Measurements from ENCODE around the gene WWC2. TPM values are rescaled to one million over a fixed set of nuclear protein-coding genes. Genes with fewer than 3 reads are reported as not detected.

Gene WWC2
- total RNA-seq, 2 experiments from 2014 or later: 4.4 to 4.6 TPM

DNA sequence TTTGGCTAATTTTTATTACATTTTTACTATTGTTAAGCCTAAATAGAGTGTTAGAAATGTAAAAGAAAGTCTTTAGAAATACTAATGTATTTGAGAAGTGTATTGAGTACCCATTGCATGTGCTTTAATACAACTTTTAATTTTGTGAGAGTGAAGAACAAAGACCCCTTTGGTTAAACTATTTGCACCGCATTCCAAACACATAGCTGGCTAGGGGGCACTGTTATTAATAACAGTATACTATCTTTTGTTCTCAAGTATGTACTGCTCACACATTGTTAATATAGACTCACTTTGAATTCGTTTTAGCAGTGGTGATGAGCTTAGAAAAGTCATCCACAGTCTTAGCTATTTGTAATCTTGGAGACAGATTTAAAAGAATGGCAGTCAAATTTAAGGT is 114.9 kb downstream of the WWC2 start:
- H3K36me3 Mint-ChIP-seq: no peaks in the 10 kb centered on the region
- H3K9me3 Mint-ChIP-seq: no peaks in the 10 kb centered on the region
- H3K27ac Mint-ChIP-seq: no peak overlapping the region
- H3K27me3 Mint-ChIP-seq: peaks cover 3% of the 10 kb centered on the region
- no peak overlapping the region for H3K4me3 Mint-ChIP-seq
- no peak for DNase-seq
- no peaks in the 10 kb centered on the region for H3K4me1 Mint-ChIP-seq

DNA sequence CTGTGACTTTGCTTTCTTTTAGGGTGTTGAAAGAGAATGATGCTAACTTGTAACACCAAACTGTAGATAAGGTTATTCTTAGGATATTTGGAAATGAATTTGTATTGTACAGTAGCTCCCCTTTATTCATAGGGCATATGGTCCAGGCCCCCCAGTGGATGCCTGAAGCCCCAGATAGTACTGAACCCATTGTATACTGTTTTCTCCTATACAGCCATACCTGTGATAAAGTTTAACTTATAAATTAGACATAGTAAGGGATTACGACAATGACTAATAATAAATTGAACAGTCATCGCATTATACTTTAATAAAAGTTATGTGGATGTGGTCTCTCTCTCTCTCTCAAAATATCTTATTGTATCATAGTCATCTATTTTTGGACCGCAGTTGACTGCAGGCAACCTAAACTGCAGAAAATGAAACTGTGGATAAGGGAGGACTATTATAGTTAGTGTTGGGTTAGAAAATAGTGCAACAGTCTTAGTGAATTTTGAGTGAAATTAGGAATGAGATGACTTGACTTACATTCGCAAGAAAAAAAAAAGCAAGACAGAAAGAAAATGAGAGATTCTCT is 115.9 kb downstream of the WWC2 start:
- DNase-seq: no peak
- Mint-ChIP-seq H3K27ac (no peak overlapping the region), H3K4me3 (no peak overlapping the region), H3K27me3 (peaks cover 3% of the 10 kb centered on the region), H3K4me1 (no peaks in the 10 kb centered on the region), H3K9me3 (no peaks in the 10 kb centered on the region), H3K36me3 (no peaks in the 10 kb centered on the region)

DNA sequence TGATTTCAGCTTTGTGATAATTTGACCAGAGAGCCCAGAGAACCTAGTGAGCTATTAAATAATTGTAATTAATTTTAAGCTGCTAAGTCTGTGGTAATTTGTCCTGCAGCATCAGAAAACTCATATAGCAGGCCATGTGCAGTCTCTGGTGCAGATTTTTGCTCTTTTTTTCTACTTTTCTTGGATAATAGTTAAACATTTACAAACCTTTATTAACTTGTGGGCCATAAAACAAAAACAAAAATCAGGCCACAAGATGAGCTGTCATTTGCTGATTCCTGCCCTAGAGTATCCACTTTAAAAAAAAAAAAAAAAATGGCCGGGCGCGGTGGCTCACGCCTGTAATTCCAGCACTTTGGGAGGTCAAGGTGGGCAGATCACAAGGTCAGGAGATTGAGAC is 121.2 kb downstream of the WWC2 start:
- H3K27ac Mint-ChIP-seq: no peak overlapping the region
- H3K9me3 Mint-ChIP-seq: no peaks in the 10 kb centered on the region
- no peak for DNase-seq
- H3K4me1 Mint-ChIP-seq: no peaks in the 10 kb centered on the region
- no peaks in the 10 kb centered on the region for H3K36me3 Mint-ChIP-seq
- H3K4me3 Mint-ChIP-seq: no peak overlapping the region
- peaks cover 1% of the 10 kb centered on the region for H3K27me3 Mint-ChIP-seq

DNA sequence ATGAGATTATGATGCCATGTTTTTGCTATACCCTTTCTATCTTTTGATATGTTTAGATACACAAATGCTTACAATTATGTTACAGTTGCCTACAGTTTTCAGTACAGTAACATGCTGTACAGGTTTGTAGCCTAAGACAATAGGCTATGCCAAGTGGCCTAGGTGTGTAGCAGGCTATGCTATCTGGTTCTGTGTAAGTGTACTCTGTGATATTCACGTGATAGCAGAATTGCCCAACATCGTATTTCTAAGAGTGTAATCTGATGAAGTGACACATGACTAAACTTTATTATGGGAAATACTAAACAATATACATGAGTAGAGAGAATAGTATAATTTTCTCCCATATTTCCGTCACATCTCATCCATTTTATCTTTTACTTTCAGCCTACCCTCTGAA is 124.0 kb downstream of the WWC2 start:
- Mint-ChIP-seq H3K27me3 (no peaks in the 10 kb centered on the region), H3K27ac (no peak overlapping the region), H3K4me1 (no peaks in the 10 kb centered on the region), H3K4me3 (no peak overlapping the region), H3K9me3 (no peaks in the 10 kb centered on the region), H3K36me3 (no peaks in the 10 kb centered on the region)
- no peak for DNase-seq

DNA sequence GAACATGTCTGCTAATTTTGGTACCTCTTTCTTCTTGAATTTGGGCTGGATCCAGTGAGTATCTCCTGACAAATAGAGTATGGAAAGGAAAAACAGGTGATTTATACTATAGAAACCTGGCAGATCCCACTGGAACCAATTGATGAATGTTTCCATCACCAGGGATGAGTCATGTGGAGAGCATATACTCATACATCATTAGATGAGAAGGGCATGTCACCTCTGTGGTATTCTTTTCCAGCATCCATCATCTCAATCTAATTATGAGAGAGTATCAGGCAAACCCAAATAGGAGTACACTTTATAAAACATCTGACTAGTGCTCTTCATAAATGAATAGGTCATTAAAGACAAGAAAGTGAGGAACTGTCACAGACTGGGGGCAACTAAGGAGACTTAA is 130.3 kb downstream of the WWC2 start:
- Mint-ChIP-seq H3K4me3 (no peak overlapping the region), H3K27ac (no peak overlapping the region), H3K27me3 (no peaks in the 10 kb centered on the region), H3K36me3 (peaks cover 2% of the 10 kb centered on the region), H3K4me1 (no peaks in the 10 kb centered on the region), H3K9me3 (no peaks in the 10 kb centered on the region)
- DNase-seq: no peak

DNA sequence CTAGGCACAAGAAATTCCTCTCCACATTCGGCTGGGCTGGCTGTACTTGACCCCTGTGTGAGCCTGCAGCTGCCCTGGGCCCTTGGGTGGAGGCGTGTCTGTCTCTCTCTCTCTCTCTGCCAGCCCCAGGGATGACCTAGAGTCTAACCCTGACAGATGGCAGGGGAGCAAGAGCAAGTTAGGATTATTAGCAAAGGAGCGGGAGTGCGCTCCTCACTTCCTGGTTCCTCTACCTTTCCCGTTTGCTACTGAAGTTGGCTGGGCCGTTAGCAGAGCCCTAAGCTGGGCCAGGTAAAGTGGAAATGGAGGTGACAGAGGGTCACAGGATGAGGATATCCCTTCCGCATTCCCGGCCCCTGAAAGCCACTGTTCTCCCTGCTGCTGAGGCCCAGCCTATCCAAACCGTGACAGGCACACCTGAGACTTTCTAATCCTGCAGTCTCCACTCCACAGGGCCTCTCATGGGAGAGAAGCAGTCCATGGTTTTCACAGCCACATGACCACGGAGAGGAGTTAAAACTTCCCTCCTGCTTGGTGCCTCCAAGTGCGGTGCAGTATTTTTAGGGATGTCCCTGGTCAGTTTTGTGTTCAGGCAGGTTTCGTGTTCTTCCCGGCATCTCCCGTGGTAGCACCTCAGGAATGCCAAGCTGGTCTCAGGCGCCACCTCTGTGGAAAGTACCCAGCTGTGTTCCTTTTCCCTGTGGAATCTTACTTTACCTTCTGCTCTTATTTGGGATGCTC is 141.7 kb downstream of the WWC2 start:
- no peak overlapping the region for H3K4me3 Mint-ChIP-seq

DNA sequence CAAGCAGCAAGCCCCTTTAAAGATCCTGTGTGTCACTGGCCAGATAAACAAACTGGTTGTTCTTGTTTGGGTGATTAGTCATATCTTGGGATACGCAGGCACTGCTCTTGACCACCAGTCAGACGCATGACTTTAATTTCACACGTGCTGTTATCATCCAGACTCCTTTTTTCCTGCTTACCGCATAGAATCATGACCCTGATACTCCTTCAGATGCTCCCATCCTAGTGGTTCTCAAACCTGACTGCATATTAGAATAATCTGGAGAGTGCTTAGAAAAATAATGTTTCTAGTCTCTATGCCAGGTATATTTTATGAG is 142.2 kb downstream of the WWC2 start:
- DNase-seq: no peak
- Mint-ChIP-seq H3K27ac (no peak overlapping the region), H3K36me3 (no peaks in the 10 kb centered on the region), H3K27me3 (no peaks in the 10 kb centered on the region), H3K4me1 (no peaks in the 10 kb centered on the region), H3K9me3 (no peaks in the 10 kb centered on the region), H3K4me3 (no peak overlapping the region)

More for the DNA sequence above, 141.7 kb downstream of the WWC2 start:
- no peaks in the 10 kb centered on the region for H3K9me3 Mint-ChIP-seq
- H3K27ac Mint-ChIP-seq: no peak overlapping the region
- H3K36me3 Mint-ChIP-seq: no peaks in the 10 kb centered on the region
- no peaks in the 10 kb centered on the region for H3K27me3 Mint-ChIP-seq
- H3K4me1 Mint-ChIP-seq: no peaks in the 10 kb centered on the region
- no peak for DNase-seq

DNA sequence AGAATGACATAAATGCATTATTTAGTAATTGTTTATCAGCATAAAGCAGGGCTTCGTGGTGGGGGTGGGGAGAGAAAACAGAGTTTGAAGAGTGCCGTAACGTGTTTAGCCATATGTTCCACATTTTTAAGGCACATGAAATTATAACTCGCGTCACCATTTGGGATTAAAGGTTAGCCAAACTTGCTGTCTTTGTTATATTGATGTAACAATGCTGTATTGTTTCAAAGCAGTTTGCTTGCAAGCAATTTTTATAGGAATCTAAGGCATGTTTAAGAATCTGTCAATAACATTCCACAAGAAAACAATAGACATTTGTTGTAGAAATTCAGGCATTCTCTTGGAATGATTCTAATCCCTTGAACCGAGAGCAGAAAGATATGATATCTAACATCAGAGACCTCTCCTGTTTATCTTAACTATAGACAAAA is 142.7 kb downstream of the WWC2 start:
- DNase-seq: no peak
- H3K4me3 Mint-ChIP-seq: no peak overlapping the region
- H3K27ac Mint-ChIP-seq: no peak overlapping the region
- no peaks in the 10 kb centered on the region for H3K4me1 Mint-ChIP-seq
- no peaks in the 10 kb centered on the region for H3K36me3 Mint-ChIP-seq
- no peaks in the 10 kb centered on the region for H3K9me3 Mint-ChIP-seq
- no peaks in the 10 kb centered on the region for H3K27me3 Mint-ChIP-seq

DNA sequence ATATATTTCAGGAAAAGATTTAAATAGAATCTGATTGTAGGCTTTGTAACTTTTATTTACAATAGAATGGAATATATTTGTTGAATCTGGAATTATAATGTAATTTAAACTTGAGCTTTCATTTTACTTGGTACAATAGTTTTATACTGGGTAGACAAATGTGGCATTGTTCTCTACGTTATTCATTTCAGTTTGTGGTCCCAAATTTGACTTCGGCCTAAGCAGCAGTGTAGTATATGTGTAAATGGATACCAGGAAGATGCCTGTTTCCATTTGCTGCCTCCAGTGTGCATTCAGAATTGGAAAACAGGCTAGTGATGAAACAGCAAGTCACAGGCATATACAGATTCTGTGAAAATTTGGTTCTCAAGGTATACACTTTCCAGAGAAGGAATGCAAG is 143.2 kb downstream of the WWC2 start:
- no peaks in the 10 kb centered on the region for H3K27me3 Mint-ChIP-seq
- H3K4me3 Mint-ChIP-seq: no peak overlapping the region
- H3K36me3 Mint-ChIP-seq: no peaks in the 10 kb centered on the region
- no peak overlapping the region for H3K27ac Mint-ChIP-seq
- no peaks in the 10 kb centered on the region for H3K9me3 Mint-ChIP-seq
- no peak for DNase-seq
- H3K4me1 Mint-ChIP-seq: no peaks in the 10 kb centered on the region

DNA sequence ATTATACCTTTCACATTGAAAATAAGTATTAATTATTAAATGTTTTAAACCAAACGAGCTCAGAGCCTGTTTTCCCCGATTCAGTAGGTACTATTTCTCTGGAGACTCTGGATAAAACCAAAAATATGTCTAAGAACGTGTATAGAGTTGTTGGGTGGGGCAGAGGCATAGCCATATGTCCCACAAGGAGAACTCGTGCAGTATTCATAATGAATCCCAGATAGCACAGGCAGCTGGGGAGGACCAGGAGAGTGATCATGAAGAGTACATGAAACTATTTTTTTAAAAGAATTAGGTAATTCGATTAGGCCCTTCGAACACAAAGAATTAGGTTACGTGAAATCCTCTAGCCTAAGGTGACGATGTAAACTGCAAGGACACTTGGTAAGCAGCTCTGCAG is 145.0 kb downstream of the WWC2 start:
- Mint-ChIP-seq H3K36me3 (no peaks in the 10 kb centered on the region), H3K27me3 (no peaks in the 10 kb centered on the region), H3K4me1 (no peaks in the 10 kb centered on the region), H3K27ac (no peak overlapping the region), H3K9me3 (no peaks in the 10 kb centered on the region), H3K4me3 (no peak overlapping the region)
- no peak for DNase-seq

DNA sequence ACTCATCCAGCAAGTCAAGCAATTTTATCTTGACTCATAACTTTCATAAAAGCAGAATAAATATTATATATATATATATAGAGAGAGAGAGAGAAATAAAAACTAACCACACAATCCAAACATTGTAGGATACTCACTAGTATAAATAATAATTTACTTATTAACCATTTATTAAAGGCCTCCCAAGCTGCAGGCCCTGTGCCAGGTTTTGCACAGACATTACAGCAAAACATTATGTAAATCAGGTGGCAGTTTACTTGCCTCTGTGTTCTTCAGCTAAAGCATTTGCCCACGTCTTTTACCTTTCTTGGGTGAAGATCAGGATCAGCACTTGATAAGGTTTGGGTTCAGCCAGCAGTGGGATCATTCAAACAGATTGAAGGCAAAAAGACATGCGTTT is 145.4 kb downstream of the WWC2 start:
- no peaks in the 10 kb centered on the region for H3K36me3 Mint-ChIP-seq
- H3K27me3 Mint-ChIP-seq: no peaks in the 10 kb centered on the region
- H3K4me3 Mint-ChIP-seq: no peak overlapping the region
- H3K4me1 Mint-ChIP-seq: no peaks in the 10 kb centered on the region
- H3K27ac Mint-ChIP-seq: no peak overlapping the region
- H3K9me3 Mint-ChIP-seq: no peaks in the 10 kb centered on the region
- DNase-seq: no peak

DNA sequence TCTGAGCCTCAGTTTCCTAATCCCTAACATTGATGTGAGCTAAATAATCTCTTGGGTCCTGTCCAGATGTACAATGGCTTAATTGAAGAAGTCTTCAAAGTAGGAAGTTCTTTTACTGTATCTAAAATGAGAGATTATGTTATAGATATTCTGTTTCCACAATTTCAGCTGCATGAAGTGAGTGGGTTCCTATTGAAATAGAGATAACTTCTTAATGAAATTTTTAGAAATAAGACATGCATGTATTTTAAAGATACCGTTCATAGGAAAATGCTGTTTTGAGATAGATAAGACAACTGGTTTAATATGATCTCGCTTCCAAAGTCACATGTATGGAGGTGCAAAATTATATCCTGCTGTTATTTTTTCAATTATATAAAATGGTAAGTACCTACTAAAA is 149.1 kb downstream of the WWC2 start:
- no peaks in the 10 kb centered on the region for H3K36me3 Mint-ChIP-seq
- no peak for DNase-seq
- H3K4me1 Mint-ChIP-seq: no peaks in the 10 kb centered on the region
- H3K27ac Mint-ChIP-seq: no peak overlapping the region
- no peaks in the 10 kb centered on the region for H3K27me3 Mint-ChIP-seq
- H3K4me3 Mint-ChIP-seq: no peak overlapping the region
- H3K9me3 Mint-ChIP-seq: no peaks in the 10 kb centered on the region

DNA sequence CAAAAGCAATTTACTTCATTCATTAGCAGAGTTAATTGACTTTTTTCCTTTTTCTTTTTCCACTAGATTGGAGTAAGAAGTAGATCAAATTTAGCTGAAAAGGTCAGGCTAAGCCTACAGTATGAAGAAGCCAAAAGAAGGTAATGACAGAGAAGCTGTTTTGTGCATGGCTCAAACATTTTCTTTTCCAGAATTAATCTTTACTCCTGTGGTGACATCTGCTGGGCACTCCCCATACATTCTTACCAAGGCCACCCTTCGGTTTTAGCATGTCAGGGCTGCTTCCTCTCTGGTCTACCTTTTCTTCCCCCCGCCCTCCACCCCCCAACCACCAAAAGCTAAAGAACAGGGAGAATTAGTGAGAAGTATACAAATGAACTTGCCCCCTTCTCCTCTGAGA is 150.8 kb downstream of the WWC2 start:
- no peak overlapping the region for H3K27ac Mint-ChIP-seq
- H3K4me1 Mint-ChIP-seq: no peaks in the 10 kb centered on the region
- H3K9me3 Mint-ChIP-seq: no peaks in the 10 kb centered on the region
- DNase-seq: peak; percentile 6
- H3K36me3 Mint-ChIP-seq: no peaks in the 10 kb centered on the region
- H3K4me3 Mint-ChIP-seq: no peak overlapping the region
- H3K27me3 Mint-ChIP-seq: no peaks in the 10 kb centered on the region

DNA sequence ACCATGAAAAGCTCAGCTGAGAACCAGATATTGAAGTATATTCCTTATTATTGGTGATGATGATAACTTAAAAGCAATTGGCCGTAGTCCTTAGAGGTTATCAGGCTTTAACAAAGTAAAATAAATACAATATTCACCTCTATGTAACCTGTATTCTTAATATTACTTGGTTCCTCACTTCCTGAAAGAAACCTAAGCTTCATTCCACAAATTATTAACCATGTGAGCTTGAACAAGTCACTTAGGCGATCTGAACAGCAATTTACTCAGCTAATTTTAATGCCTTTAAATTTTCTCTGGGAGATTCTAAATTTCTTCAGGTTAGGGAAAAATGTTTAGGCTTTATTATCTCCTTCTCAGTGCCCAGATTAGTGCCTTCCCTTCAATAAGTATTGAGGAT is 151.8 kb downstream of the WWC2 start:
- Mint-ChIP-seq H3K27ac (no peak overlapping the region), H3K4me3 (no peak overlapping the region), H3K27me3 (no peaks in the 10 kb centered on the region), H3K4me1 (no peaks in the 10 kb centered on the region), H3K9me3 (no peaks in the 10 kb centered on the region), H3K36me3 (no peaks in the 10 kb centered on the region)
- DNase-seq: no peak

DNA sequence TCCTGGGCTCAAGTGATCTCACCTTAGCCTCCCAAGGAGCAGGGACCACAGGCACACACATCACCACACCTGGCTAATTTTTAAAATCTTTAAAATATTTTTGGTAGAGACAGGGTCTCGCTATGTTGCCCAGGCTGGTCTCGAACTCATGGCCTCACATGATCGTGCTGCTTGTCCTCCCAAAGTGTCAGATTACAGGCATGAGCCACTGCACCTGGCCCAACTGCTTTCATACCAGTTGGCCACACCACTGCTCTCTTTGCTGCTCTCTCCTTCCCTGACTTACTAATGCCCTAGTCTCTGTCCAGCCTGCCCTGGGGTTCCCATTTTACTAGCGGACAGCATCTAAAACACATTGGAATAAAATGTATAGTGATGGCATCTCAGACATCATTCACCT is 153.9 kb downstream of the WWC2 start:
- H3K27me3 Mint-ChIP-seq: no peaks in the 10 kb centered on the region

DNA sequence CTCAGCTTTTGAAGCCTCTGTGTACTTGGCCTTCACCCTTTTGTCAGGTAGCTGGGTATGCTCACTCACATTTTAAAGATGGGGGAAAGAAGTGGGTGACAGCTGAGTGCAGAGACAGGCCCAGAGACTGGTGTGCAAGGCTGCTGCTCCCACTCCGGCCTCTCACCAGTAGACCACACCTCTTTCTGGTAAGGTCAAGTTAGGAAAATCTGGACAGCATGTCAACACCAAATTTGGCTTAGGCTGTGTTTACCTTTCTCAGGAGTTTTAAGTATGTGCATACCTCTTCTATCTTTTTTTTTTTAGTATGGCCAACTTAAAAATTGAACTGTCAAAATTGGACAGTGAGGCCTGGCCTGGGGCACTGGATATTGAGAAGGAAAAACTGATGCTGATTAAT is 154.4 kb downstream of the WWC2 start:
- Mint-ChIP-seq H3K27ac (no peak overlapping the region), H3K36me3 (no peaks in the 10 kb centered on the region), H3K4me3 (no peak overlapping the region), H3K4me1 (no peaks in the 10 kb centered on the region), H3K27me3 (no peaks in the 10 kb centered on the region), H3K9me3 (no peaks in the 10 kb centered on the region)
- no peak for DNase-seq

More for the DNA sequence above, 153.9 kb downstream of the WWC2 start:
- Mint-ChIP-seq H3K4me3 (no peak overlapping the region), H3K4me1 (no peaks in the 10 kb centered on the region), H3K9me3 (no peaks in the 10 kb centered on the region), H3K27ac (no peak overlapping the region), H3K36me3 (no peaks in the 10 kb centered on the region)
- no peak for DNase-seq
